HG02798 (cell line): Measurements from ENCODE around the gene PIGR.

Experiments
- ATAC-seq: cut with Tn5 transposase; IDR thresholded peaks from one replicate; pipeline ENCODE4 v1.9.1; 2021; ENCODE audit warnings: mild to moderate bottlenecking; ENCODE audit not compliant: unreplicated experiment, poor library complexity

The PIGR gene

DNA sequence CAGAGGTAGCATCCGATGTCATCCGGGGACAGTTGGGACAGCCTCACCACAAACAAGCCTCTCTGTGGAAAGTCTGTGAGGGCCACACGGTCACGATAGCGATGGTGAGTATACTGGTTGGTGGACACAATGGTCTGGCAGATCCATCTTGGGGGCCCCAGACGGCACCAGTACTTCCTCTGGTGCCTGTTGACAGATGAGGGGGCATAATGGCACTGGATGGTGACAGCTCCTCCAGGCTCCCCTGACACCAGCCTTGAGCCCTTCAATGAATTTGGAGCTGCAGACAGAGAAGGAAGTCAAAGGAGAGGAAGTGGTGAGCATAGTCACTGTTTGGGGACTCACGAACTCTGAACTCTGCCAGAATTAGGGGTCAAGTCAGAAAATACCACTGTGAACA lies 16.0 kb upstream of the PIGR start:
- no peak for ATAC-seq

DNA sequence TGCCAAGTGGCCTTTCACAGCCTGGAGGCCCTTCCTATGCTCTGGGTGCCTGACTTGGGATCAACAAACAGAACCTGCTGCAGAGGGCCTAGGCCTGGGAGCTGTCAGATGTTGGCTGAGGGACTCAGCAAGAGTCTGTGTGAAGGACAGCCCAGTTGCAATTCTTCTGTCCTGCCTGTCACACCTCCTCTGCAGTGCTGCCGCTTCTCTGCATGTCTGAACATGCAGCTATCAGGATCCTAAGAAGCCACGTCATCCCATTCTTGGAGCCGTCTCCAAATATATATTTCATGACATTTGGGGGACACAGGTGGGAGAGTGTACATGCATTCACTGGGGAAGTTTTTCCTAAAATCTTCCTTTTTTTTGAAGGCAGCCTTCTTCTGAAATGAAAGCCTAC lies 15.4 kb upstream of the PIGR start:
- ATAC-seq = no peak

DNA sequence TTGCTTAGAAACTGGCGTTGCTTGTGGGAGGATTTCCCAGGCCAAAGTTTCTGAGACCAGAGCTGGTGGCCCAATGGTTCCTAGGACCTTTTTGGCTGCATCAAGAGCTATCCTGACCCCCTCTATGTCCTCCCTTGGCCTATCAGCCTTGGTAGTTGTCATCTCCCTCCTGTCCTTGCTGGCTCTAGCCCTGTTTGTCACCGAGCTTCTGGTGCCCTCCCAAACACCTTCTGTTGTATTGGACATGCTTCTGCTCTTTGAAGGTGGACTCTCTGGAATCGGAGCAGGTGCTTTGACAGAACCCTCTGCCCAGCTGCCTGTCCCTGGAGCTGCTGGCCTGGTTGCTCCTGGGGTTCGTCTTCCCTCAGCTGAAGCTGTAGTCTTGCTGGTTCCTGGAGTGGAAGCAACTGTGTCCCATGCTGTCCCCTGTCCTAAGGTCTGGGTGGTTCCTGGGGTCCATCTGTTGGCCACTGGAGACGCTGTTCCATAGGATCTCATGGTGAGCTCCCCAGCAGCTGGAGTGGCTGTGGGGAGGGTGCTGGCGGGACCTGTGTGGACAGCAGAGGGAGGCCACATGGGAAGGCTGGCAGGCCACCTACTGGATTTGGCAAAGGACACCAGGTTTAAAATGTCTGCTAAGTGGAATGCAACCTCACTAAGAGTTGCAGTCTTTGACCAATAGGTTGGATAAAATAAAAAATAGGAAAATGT lies 14.6 kb upstream of the PIGR start:
- ATAC-seq = no peak

DNA sequence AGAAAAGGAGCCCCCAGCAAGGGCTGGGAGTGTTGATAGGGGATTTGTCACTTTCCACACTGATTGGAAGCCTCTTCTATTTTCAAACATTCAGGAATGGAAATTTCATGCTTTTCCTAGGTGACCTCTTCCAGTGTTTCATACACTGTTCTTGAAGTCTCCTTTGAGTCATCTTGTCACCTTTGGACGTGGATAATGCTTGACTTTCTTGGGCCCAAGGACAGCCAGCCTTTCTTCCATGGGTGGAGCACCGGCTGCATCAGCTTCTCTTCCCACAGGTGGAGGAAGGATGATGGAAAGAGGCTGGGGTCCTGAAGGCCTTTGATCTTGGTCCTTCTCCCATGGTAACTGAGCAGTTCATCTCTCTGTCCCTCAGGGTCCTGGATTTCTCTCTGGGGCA lies 11.9 kb upstream of the PIGR start:
- no peak for ATAC-seq

DNA sequence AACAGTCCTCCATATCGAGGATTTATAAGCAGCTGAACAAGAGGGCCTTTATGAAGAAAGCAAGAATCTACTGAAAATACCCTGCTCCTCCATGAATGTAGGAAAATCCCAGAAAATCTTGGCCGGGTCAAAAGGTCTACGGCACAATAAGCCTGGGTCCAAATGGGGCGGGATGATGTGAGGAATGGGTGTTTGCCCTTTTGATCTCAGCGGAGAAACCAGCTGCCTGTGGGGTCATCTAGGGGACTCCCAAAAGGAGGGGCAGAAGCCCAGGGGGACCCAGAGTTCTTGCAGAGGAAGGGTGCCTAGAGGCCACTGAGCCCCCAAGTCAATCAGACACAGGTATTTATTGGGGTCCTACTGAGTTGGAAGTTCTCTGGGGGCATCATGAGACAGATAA lies 11.4 kb upstream of the PIGR start:
- no peak for ATAC-seq

DNA sequence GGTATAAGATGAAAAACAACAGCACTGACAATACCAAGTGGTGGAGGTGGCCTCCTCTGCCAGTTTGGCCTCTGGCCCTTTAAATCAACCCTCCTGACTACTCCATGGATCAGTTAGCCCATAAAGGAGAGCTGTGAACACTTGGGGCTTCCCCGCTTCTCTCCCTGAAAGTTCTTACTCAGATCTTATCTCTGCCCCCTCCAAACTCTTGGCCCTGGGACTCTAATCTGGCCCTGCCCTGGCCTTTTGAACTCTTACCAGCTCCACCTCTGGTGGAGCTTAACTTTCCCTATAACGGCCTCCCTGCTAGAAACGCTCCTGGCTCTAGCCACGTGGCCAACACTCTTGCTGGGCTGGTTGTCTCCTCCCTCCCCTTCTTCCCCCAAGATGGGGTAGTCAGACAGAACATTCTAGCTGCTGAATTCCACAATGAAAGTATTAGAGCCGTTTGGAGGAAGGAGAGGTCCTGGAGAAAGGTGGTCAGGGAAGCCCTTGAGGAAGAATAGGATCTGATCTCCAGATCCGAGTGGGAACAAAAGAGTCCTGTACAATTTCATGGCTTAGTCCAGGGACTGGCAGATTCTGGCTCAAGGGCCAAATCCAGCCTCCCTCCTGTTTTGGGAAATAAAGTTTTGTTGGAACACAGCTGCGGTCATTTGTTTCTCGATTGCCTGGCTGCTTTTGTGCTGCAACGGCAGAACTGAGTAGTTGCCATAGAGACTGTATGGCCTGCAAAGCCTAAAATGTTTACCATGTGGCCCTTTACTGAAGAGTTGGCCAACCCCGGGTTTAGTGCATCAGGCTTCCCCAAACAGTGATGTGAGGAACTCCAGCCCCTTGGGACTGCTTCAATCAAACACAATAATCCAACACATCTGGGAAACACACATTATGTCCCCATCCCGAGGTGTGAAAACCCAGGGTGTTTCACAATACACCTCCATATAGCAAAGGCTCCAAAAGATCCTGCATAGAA lies 9.5 kb upstream of the PIGR start:
- peak; percentile 59 for ATAC-seq

DNA sequence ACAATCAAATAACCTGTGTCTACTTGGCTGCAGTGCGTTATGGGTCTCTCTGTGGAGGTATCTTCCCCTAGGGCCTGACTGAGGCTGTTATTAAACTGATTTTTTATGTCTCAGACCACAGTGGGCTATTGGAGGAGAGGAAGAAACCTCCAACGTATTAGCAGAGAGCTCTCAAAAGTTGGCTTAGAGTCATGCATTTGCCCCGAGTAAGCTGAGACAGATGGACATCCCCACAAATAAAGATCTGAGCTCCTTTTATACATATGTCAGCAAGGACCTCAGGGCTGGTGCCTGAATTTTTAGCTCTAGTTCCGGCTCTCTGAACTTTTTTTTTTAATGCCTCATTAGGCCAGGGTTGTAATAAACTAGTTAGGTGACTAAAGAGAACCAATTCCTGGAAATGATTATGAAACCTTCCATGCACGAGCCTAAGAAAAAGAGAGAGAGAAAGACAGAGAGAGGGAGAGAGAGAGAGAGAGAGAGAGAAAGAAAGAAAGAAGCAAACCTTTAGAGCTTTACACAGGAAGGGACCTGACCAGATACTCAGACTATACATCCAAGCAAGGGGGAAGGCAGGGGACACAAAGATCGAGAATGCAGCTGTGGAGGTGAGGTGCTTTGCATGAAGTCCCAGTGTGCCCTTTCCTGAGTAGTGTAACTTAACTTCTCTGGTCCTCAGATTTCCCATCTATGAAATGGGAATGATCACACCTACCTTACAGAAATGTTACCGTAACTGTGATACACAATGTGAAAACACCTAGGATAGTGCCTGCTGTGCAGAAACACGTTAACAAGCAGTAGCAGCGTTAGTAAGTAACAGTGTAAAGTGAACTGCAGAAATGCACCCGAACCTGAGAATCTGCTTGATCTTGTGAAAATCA lies 8.4 kb upstream of the PIGR start:
- ATAC-seq = peak; percentile 16

DNA sequence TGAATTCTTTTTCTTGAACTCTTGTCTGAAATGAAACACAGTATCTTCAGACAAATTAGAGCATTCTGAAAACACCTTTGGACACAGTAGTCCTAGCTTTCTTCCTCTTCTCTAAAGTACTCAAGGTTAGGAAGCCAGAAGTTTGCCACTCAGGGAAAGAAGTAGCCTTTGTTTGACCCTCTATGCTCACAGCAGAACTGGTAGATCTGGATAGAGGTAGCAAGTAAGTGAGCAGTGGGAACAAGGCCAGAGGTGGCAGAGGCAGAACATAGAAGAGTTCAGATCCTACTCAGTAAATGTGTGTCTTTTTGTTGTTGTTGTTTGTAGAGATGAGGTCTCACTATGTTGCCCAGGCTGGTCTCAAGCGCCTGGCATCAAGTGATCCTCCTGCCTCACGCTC lies 7.4 kb upstream of the PIGR start:
- ATAC-seq = no peak

DNA sequence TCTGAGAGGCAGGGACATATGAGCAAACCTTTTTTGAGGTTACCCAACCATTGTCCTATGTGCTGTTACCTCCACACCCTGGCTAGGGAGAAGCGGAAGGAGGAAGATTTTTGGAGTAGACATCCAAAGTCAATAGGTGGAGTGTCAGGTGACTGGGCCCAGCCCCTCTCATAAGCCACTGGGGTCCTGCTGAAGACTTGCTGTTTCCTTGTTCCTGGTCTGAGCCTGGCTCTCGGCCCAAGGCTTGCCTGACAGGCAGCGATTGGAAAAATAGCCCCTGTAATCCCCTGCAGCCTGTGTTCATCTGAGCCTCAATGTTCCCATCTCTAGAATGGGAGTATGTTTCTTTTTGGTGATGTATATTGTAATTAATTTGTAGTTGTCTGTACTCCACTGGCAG lies 6.9 kb upstream of the PIGR start:
- ATAC-seq = no peak

DNA sequence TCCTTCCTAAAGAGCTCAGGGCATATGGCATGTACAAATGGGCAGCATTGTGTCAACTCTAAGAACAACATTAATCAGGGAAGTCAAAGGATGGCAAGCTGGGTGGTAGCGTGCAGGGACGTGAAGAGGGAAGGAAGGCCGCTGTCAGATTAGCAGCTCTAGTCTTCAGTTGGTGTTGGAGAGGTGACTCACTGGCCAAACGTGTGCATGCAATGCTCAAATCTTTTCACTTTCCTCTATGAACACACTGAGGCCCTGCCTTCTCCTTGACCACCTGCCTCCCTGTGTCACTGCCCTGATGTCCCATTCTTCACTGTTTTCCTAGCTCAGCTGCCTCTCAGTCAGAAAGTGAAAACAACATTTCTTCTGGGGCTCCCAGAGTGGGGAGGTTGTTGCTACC lies 5.9 kb upstream of the PIGR start:
- no peak for ATAC-seq

DNA sequence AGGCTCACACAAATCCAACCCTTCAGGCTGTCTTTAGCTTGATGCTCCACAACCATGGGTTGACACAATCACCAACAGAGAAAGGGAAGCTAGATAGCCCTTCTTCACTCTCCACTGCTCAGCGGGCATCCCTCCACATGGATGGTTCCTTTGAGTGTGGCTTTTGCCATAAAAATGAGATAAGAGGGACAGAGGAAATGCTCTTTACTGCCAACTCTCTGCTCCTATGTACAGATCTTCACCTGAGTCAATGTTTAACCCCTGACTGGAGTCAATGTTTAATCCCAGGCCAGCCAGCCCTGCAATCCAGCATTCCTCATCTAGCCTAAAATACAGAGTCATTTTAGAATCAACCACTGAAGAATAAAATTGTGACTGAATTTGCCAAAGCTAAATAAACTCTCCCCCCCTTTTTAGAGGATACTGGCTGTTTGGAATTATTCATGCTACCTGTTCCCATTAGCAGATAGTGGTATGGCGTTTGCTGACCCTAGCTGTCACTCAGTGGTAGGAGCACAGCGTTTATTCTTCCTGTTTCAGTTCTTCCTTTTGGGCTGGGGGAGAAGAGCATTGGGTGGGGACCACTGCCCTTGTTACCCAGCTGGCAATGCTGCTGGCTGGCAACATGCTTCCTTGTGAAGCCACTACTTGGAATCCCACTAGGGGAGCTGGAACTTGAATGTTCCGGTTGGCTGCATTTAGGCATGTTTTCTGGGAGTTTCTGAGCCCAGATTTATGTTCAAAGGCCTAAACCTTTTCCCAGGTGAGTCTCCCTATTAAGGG lies 5.2 kb upstream of the PIGR start:
- ATAC-seq = no peak

DNA sequence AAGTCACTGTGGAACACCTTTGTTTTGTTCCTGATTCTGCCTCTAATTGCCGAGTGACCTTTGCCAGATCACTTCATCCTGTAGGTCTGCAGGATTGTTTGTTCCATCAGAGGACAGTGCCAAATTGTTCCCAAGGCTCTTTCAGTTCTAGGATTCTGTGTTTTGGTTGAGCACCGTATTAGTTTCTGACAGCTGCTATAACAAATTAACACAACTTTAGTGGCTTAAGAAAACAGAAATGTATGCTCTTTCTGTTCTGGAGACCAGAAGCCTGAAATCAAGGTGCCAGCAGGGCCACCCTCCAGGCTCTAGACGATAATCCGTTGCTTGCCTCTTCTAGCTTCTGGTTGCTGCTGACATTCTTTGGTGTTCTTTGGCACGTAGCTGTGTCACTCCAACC lies 3.4 kb upstream of the PIGR start:
- ATAC-seq = no peak

DNA sequence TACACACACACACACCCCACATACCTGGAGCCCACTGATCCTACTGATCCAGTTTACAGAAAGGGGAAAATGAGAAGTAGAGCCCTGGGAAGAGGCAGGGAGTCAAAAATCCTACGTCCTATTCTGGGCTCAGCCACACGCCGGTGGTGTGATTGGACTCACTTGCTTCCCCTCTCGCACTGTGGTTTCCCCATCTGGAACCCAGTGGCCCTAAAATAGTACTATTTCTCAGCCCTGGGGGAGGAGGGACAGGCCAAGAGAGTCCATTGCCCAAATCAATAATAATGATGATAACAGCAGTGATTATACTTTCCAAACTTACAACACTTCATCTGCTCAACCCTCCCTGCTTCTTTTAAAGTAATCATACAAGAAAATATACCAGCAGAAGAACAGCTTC lies 2.9 kb upstream of the PIGR start:
- no peak for ATAC-seq

DNA sequence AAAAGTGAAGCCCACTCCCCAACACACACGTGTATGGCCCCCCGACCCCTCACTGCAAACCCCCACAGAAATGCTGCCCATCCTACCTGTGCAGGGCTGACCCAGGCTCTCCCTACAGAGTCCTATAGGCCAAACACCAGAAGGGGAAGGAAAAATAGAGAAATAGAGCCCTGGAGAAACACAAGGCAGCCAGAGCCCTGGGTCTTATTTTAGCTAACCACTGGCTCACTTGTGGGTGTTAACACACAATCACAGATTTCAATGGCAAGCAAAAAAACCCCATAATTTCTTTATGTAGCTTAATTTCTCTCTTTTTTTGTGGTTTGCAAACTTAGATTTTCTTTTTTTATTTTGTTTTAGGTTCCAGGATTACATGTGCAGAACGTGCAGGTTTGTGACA lies 989 bp upstream of the PIGR start:
- ATAC-seq = no peak

DNA sequence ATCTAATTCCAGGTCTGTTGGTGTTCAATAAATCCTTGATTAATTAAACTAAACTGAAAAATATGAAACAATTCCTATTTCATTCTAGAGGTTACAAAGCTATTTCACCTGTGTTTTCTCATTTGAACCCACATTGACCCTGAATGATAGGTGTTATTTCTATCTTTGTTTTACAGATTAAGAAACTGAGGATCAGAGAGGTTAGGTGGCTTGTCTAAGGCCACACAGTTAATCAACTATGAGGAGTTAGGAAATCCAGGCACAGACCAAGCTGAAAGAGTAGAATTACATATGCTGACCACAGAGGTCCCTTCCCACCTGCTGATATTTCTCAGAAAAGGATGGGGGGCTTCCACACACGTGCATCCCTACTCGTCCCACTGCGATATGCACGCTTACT lies 487 bp downstream of the PIGR start:
- ATAC-seq = no peak

DNA sequence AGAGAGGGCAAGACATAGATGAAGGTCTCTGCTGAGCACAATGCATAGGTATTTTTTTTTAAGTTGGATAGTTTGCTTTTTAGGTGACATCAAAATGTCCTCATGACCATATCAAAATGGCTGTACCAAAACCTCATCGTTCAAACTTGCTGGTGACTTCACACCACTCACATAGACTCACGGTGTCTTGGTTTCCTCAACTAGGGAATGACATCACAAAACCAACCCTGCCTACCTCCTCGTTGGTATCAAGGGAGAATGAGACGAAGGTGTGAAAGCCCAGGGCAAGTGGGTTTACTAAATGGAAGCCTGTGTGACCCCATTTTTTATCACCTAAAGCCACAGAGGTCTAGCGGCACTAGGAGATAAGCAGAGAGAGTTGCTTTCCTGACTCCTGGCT lies 1.6 kb downstream of the PIGR start:
- no peak for ATAC-seq

DNA sequence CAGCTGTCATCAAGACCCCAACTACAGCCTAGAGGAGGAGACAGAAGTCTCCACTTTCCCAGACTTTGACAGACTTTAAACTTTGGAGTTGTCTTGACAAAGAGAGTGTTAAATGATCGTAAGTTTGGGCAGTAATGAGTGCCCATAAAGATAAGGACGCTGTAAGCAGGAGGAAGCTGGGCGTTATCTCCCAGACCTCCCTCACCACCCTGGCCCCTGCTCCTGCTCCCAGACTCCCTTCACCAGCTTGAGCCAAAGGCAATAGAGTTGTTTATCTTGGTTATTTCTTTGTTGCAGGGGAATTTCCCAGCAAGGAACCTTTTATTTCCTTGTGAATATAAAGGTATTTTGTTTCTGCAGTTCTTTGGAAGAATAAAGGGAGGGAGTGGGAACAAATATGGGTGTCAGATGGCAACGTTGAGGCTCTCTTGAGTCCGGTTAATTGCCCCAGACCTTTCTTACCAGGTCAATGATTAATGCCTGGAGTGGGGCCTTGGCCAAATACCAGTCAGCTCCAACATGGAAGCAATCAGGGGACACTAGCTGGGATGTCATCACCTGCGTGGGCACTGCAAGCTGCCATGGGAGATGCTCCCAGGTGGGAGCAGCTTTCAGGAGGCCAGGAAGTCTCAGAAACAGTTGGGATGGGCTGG lies 4.4 kb downstream of the PIGR start:
- no peak for ATAC-seq

DNA sequence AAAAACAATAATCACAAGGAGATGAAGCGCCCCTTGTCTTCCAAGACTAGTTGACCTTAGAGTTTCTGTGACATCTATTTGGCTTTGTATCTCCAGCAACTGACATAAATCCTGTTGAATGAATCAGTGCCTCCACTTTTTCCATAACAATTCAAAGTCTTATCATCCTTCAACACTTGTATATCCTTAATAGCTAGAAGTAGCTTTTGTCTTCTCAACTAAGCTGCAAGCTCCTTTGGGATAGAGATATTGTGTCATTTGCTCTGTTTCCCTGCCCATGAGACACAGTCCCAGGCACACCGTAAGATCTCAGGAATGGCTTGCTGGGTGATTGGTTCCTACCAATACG lies 5.7 kb downstream of the PIGR start:
- no peak for ATAC-seq

DNA sequence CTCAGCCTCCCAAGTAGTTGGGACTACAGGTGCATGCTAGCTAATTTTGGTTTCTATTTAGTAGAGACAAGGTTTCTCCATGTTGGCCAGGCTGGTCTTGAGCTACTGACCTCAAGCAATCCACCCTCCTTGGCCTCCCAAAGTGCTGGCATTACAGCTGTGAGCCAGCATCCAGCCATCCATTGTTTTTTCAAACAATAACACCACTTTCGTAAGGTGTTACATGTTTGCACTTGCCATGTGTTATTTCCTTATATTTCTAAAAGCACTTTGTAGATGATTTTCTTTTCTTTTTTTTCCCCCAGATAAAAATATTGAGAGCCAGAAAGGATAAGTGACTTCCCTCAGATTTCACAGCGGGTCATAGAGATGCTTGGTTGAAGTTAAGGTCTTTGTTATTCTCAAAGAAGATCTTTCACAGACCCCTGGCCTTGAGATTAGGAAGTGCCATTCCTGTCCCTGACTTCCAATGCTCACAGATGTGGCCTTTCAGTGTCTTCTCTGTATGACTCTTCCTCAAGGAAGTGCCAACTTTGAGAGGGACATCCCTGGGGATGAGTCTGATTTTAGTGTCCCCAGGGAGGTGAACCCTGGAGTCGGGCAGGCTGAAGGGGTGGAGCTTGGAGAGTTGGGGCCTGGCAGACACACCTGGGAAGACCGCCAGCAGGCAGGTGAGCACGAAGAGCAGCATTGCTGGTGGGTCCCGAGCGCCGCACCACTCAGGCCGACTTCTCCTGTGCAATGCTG lies 6.3 kb downstream of the PIGR start:
- no peak for ATAC-seq
